ENCODE data around the gene ZNF583. TPM values are rescaled to one million over a fixed set of nuclear protein-coding genes. Genes with fewer than 3 reads are reported as not detected.

ZNF583 gene
- total RNA-seq, result 7.0 TPM
- long read RNA-seq, full-length matches to known transcripts, result 9 of 10 reads
- long read RNA-seq, partial matches to known transcripts, result 1 of 10 reads
- long read RNA-seq, other reads (novel, unspliced or antisense), result 0 of 10 reads

DNA sequence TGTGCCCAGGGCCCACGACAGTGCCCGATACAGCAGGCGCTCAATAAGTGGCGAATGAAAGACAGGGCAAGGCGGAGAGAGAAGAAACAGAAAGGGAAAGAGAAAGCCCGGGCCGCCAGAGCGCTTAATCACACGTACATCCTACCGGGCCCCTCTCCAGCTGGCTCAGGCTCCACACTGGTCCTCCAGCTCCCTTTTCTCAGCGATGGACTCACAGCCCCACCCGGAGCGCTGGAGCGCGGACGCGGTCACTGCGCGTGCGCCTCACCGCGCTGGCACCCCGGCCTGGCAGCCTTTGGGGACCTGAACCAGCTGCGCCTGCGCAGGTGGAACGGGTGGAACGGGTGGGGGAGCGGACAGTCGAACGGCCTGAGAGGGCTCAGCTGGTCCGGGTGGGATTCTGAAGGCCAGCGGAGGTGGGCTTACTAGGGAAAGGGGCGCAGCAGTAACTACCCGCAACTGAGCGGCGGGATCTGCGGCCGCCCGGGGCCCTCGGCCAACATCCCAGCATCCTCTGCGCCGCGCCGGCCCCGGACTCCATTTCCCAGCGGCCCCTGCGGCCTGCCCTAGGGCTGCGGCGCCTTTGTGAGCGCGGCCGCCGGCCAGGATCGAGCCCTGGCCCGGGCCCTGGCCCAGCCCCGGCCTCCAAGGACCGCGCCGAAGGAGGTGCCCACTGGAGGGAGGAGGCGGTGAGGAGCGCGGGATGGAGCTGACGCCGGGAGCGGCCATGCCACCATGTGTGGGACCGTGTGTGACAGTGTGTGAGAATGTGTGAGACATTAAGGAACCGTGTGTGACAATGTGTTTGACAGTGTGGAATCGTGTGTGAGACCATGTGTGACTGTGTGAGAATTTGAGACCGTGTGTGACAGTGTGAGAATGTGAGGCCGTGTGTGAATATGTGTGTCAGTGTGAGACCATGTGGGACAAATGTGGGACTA lies at the start of gene ZNF583:
TSS of gene ZNF583 (plus strand) at position 569 of the 941 bp plus-strand sequence. CDS start 2,783 bp downstream, outside the sequence.
- Histone ChIP-seq H3K27me3 (ENCODE audit: low read depth) (no peaks in the 10 kb centered on the region), H3K27ac (replicated peaks) (peak within 1 kb of the TSS; percentile 98), H3K4me1 (peaks cover 24% of the 10 kb centered on the region), H3K36me3 (peaks cover 44% of the 10 kb centered on the region), H3K9me3 (replicated peaks) (peaks cover 65% of the 10 kb centered on the region), H3K4me3 (peak within 1 kb of the TSS; percentile 79)
- TF ChIP-seq, protein P1, sequence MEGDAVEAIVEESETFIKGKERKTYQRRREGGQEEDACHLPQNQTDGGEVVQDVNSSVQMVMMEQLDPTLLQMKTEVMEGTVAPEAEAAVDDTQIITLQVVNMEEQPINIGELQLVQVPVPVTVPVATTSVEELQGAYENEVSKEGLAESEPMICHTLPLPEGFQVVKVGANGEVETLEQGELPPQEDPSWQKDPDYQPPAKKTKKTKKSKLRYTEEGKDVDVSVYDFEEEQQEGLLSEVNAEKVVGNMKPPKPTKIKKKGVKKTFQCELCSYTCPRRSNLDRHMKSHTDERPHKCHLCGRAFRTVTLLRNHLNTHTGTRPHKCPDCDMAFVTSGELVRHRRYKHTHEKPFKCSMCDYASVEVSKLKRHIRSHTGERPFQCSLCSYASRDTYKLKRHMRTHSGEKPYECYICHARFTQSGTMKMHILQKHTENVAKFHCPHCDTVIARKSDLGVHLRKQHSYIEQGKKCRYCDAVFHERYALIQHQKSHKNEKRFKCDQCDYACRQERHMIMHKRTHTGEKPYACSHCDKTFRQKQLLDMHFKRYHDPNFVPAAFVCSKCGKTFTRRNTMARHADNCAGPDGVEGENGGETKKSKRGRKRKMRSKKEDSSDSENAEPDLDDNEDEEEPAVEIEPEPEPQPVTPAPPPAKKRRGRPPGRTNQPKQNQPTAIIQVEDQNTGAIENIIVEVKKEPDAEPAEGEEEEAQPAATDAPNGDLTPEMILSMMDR (IDR thresholded peaks at IDR 0.05; ENCODE audit: borderline replicate concordance), result no peak
- intact Hi-C loops (cut with micrococcal nuclease), result no loop called here
- peak; percentile 98 for DNase-seq

DNA sequence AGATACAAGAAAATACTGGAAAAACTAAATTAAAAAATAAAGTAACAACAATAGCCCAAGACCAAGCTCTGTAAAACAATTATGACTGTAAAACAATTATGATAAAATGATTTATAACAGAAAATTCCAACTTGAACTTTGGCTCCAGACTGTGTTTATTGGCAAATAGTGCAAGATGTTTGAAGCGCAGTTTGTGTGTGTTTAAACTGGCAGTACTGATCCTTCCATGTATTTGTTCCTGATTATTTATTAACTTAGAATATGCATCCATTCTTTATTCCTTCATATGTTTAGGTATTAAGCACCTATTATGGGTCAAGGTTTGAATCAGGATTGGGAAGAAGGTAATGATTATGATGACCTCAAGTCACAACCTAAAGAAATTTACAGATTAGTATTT lies 48.6 kb upstream of the ZNF583 start:
- intact Hi-C loops (cut with micrococcal nuclease), result no loop called here

DNA sequence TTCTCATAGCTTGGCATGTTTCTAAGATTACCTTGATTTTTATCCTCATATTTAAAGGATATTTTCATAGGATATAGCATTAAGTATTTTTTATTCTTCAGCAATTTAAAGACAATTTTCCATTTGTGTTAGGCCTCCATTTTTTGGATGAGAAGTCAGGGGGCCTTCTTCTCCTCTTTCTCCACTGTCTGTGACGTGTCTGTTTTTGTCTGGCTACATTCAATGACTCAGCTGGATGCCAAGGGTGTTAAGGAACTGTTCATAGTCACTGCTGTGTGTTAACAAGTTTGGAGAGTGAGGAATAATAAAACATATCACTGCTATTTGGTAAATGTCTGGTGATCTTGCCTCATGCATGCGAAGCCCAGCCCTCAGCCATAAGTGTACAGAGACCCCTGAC lies 47.2 kb upstream of the ZNF583 start:
- intact Hi-C loops (cut with micrococcal nuclease), result no loop called here

More for the DNA sequence above, 48.6 kb upstream of the ZNF583 start:
- H3K4me1 ChIP-seq, result no peaks in the 10 kb centered on the region
- no peak overlapping the region for H3K4me3 ChIP-seq
- H3K9me3 ChIP-seq (replicated peaks), result peaks cover 21% of the 10 kb centered on the region
- no peak for DNase-seq
- no peaks in the 10 kb centered on the region for H3K36me3 ChIP-seq
- no peak overlapping the region for H3K27ac ChIP-seq (replicated peaks)
- TF ChIP-seq, protein P1 (IDR thresholded peaks at IDR 0.05; ENCODE audit: borderline replicate concordance), result no peak
- H3K27me3 ChIP-seq (ENCODE audit: low read depth), result no peaks in the 10 kb centered on the region

DNA sequence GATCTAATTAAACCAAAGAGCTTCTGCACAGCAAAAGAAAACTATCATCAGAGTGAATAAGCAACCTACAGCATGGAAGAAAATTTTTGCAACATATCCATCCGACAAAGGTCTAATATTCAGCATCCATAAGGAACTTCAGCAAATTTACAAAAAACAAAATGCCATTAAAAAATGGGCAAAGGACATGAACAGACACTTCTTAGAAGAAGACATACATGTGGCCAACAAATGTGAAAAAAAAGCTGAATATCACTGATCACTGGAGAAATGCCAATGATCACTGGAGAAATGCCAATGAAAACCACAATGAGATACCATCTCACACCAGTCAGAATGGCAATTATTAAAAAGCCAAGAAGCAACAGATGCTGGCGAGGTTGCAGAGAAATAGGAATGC lies 43.3 kb upstream of the ZNF583 start:
- no peak for DNase-seq
- intact Hi-C loops (cut with micrococcal nuclease), result no loop called here
- peaks cover 64% of the 10 kb centered on the region for H3K9me3 ChIP-seq (replicated peaks)
- no peak overlapping the region for H3K4me3 ChIP-seq
- TF ChIP-seq, protein P1 (IDR thresholded peaks at IDR 0.05; ENCODE audit: borderline replicate concordance), result no peak
- no peak overlapping the region for H3K27ac ChIP-seq (replicated peaks)
- H3K27me3 ChIP-seq (ENCODE audit: low read depth), result no peaks in the 10 kb centered on the region
- no peaks in the 10 kb centered on the region for H3K4me1 ChIP-seq
- H3K36me3 ChIP-seq, result peaks cover 17% of the 10 kb centered on the region

More for the DNA sequence above, 47.2 kb upstream of the ZNF583 start:
- no peak for DNase-seq
- Histone ChIP-seq H3K27me3 (ENCODE audit: low read depth) (no peaks in the 10 kb centered on the region), H3K9me3 (replicated peaks) (peaks cover 35% of the 10 kb centered on the region), H3K4me1 (no peaks in the 10 kb centered on the region), H3K36me3 (peaks cover 11% of the 10 kb centered on the region), H3K27ac (replicated peaks) (no peak overlapping the region), H3K4me3 (no peak overlapping the region)
- TF ChIP-seq, protein P1 (IDR thresholded peaks at IDR 0.05; ENCODE audit: borderline replicate concordance), result no peak

DNA sequence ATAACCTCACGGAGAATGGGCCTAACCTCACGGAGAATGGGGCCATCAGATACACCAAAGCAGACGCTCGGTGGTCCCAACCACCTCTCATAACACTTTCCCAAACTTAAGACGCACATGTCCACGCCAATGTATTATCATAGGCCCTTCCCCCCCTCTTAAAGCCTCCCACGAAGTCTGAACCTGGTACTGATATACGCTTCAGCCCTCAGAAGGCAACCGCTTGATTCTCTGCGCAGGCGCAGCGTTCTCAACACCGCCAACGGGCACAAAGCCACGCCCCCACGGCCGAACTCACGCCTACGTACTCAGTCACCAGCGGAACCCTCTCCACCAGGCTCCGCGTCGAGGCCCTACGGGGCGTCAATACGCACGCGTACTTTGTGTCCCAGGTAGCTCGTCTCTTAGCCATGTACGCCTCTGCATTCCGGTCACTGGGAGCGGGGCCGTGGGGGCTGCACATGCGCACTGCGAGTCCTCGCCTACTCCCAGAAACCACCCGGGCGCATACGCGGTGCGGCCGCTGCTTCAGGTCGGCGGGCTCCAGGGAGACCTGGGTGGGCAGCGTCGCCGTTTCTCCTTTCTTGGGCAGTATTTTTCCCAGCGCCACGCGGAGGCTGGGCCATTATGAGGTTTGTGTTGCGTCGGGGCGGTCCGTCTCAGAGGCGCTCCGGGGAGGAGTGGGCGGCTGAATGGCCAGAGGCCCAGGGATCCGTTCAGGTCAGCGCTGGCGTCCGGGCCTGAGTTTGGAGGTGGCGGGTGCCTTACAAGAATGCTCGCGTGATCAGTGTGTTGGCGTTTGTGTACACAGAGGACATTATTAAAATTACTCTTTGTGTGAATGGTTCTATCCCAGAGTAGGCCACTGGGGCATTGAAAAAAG lies 36.1 kb upstream of the ZNF583 start:
- intact Hi-C loops (cut with micrococcal nuclease), result no loop called here
- peak overlapping the region; percentile 91 for H3K27ac ChIP-seq (replicated peaks)
- TF ChIP-seq, protein P1 (IDR thresholded peaks at IDR 0.05; ENCODE audit: borderline replicate concordance), result no peak
- H3K4me3 ChIP-seq, result peak overlapping the region; percentile 84
- DNase-seq, result peak; percentile 94
- H3K4me1 ChIP-seq, result peaks cover 27% of the 10 kb centered on the region
- no peaks in the 10 kb centered on the region for H3K27me3 ChIP-seq (ENCODE audit: low read depth)
- H3K36me3 ChIP-seq, result peaks cover 34% of the 10 kb centered on the region
- peaks cover 19% of the 10 kb centered on the region for H3K9me3 ChIP-seq (replicated peaks)

Measured in left ventricle myocardium inferior (tissue), 1 donor.